ENCODE measurements around the gene EIF3M.

DNA sequence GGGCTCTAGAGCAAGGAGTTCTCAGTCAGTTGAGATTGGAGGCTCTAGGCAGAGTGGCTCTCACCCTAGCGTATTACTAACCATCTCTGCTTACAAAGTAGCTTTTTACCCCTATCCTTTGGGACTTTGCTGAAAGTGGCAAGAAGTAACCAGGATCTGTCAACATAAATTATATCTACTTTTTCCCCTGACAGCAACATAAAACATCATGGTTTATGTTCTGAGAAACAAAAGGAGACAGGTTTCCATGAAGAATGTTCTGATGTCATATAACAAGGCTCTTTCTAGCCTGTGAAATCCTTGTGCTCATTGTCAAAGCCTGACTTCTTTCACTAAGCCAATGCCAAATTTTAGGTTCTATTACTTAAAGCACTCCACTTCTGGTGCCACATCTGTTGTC, 7.2 kb upstream of the EIF3M start:
- TF ChIP-seq POLR2A (IDR thresholded peaks at IDR 0.05; ENCODE audit: low read depth, low read length) (no peak), POLR2AphosphoS5 (IDR thresholded peaks at IDR 0.05; ENCODE audit: insufficient read depth, low read depth, low read length) (no peak), MYC (IDR thresholded peaks at IDR 0.05; ENCODE audit: low read depth, low read length) (no peak), FOS (IDR thresholded peaks at IDR 0.05; ENCODE audit: borderline replicate concordance, insufficient read depth, low read length) (no peak), GATA2 (IDR thresholded peaks at IDR 0.05; ENCODE audit: insufficient read depth, insufficient read length, low read depth, low read length) (no peak), EZH2 (IDR thresholded peaks at IDR 0.05; ENCODE audit: borderline replicate concordance, low read depth, low read length, severe bottlenecking) (no peak)
- TF ChIP-seq, protein P1, sequence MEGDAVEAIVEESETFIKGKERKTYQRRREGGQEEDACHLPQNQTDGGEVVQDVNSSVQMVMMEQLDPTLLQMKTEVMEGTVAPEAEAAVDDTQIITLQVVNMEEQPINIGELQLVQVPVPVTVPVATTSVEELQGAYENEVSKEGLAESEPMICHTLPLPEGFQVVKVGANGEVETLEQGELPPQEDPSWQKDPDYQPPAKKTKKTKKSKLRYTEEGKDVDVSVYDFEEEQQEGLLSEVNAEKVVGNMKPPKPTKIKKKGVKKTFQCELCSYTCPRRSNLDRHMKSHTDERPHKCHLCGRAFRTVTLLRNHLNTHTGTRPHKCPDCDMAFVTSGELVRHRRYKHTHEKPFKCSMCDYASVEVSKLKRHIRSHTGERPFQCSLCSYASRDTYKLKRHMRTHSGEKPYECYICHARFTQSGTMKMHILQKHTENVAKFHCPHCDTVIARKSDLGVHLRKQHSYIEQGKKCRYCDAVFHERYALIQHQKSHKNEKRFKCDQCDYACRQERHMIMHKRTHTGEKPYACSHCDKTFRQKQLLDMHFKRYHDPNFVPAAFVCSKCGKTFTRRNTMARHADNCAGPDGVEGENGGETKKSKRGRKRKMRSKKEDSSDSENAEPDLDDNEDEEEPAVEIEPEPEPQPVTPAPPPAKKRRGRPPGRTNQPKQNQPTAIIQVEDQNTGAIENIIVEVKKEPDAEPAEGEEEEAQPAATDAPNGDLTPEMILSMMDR (IDR thresholded peaks at IDR 0.05; ENCODE audit: extremely low read depth in 1 of 2, insufficient read depth in 1 of 2, low read depth in 1 of 2, low read length in 2 of 2) = no peak

Measured in endothelial cell of umbilical vein (primary cell).